H9 (cell line): ENCODE results near the gene LRRK2. TPM values are rescaled to one million over a fixed set of nuclear protein-coding genes. Genes with fewer than 3 reads are reported as not detected.

Source experiments
- DNase-seq: peaks from one replicate; pipeline ENCODE4 v3.0.0-alpha.2; 2017
- H2AFZ ChIP-seq: one replicate; pipeline ENCODE4 v1.6.1; 2013; ENCODE audit warnings: mild to moderate bottlenecking, low read length, control low read depth, moderate library complexity
- H2AK5ac ChIP-seq: 2 replicates; pipeline ENCODE4 v1.6.1; 2013; ENCODE audit warnings: low read length, control low read depth, mixed read lengths; ENCODE audit not compliant: insufficient read length
- H2BK120ac ChIP-seq: one replicate; pipeline ENCODE4 v1.6.1; 2013; ENCODE audit warnings: low read depth, mild to moderate bottlenecking, low read length, control low read depth, inconsistent platforms; ENCODE audit not compliant: poor library complexity, severe bottlenecking
- H2BK12ac ChIP-seq: 2 replicates; pipeline ENCODE4 v1.6.1; 2013; ENCODE audit warnings: low read length, control low read depth, mixed read lengths, low read depth; ENCODE audit not compliant: insufficient read length
- H2BK15ac ChIP-seq: 2 replicates; pipeline ENCODE4 v1.6.1; 2013; ENCODE audit warnings: low read depth, low read length, control low read depth
- H2BK20ac ChIP-seq: one replicate; pipeline ENCODE4 v1.6.1; 2013; ENCODE audit warnings: low read depth, mild to moderate bottlenecking, low read length, control low read depth, inconsistent platforms; ENCODE audit not compliant: poor library complexity, severe bottlenecking
- H2BK5ac ChIP-seq: 2 replicates; pipeline ENCODE4 v1.6.1; 2013; ENCODE audit warnings: low read length, control low read depth, mixed read lengths; ENCODE audit not compliant: insufficient read length
- H3K14ac ChIP-seq: 2 replicates; pipeline ENCODE4 v1.6.1; 2013; ENCODE audit warnings: low read length, control low read depth; ENCODE audit not compliant: insufficient read depth
- H3K18ac ChIP-seq: 2 replicates; pipeline ENCODE4 v1.6.1; 2013; ENCODE audit warnings: low read depth, mild to moderate bottlenecking, mixed read lengths, low read length, control low read depth; ENCODE audit not compliant: insufficient read length
- H3K23ac ChIP-seq: 2 replicates; pipeline ENCODE4 v1.6.1; 2013; ENCODE audit warnings: low read length, control low read depth, mixed read lengths, low read depth; ENCODE audit not compliant: insufficient read length
- H3K23me2 ChIP-seq: 2 replicates; pipeline ENCODE4 v1.6.1; 2013; ENCODE audit warnings: low read depth, mild to moderate bottlenecking, mixed read lengths, low read length, control low read depth; ENCODE audit not compliant: insufficient read length, poor library complexity, severe bottlenecking
- H3K27ac ChIP-seq: 2 replicates; pipeline ENCODE4 v1.5.1; 2013; ENCODE audit warnings: low read length, control low read depth, mixed read lengths, low read depth; ENCODE audit not compliant: insufficient read length
- H3K27me3 ChIP-seq: 2 replicates; pipeline ENCODE4 v1.6.1; 2013; ENCODE audit warnings: low read length, control low read depth, inconsistent platforms; ENCODE audit not compliant: insufficient read depth
- H3K4ac ChIP-seq: 2 replicates; pipeline ENCODE4 v1.6.1; 2013; ENCODE audit warnings: low read depth, mild to moderate bottlenecking, control low read depth, inconsistent platforms, low read length, moderate library complexity
- H3K4me1 ChIP-seq: 2 replicates; pipeline ENCODE4 v1.6.1; 2013; ENCODE audit warnings: low read length, control low read depth, inconsistent platforms; ENCODE audit not compliant: insufficient read depth
- H3K4me2 ChIP-seq: 2 replicates; pipeline ENCODE4 v1.6.1; 2013; ENCODE audit warnings: low read length, control low read depth, mixed read lengths; ENCODE audit not compliant: insufficient read length, insufficient read depth
- H3K56ac ChIP-seq: 2 replicates; pipeline ENCODE4 v1.6.1; 2013; ENCODE audit warnings: low read depth, mild to moderate bottlenecking, mixed read lengths, low read length, control low read depth; ENCODE audit not compliant: insufficient read length
- H3K79me1 ChIP-seq: 2 replicates; pipeline ENCODE4 v1.6.1; 2013; ENCODE audit warnings: low read depth, mild to moderate bottlenecking, moderate library complexity, low read length, control low read depth, inconsistent platforms; ENCODE audit not compliant: insufficient read depth, poor library complexity, severe bottlenecking
- H3K79me2 ChIP-seq: 2 replicates; pipeline ENCODE4 v1.6.1; 2013; ENCODE audit warnings: low read length, control low read depth, inconsistent platforms; ENCODE audit not compliant: insufficient read depth
- H3K9ac ChIP-seq: 2 replicates; pipeline ENCODE4 v1.6.1; 2013; ENCODE audit warnings: low read length, control low read depth, mixed read lengths; ENCODE audit not compliant: insufficient read length; ENCODE audit errors: extremely low read depth
- H3K9me3 ChIP-seq: one replicate; pipeline ENCODE4 v1.6.1; 2013; ENCODE audit warnings: low read depth, low read length, inconsistent platforms; ENCODE audit not compliant: control insufficient read depth
- H3T11ph ChIP-seq: one replicate; pipeline ENCODE4 v1.6.1; 2013; ENCODE audit warnings: mild to moderate bottlenecking, low read length, control low read depth, inconsistent platforms
- H4K20me1 ChIP-seq: one replicate; pipeline ENCODE4 v1.6.1; 2013; ENCODE audit not compliant: control insufficient read depth, insufficient read length, insufficient read depth
- H4K5ac ChIP-seq: 2 replicates; pipeline ENCODE4 v1.6.1; 2013; ENCODE audit warnings: low read depth, mild to moderate bottlenecking, mixed read lengths, low read length, control low read depth; ENCODE audit not compliant: insufficient read length
- H4K8ac ChIP-seq: replicated peaks from 2 replicates; pipeline ENCODE4 v1.6.1; 2013; ENCODE audit warnings: low read length, control low read depth, mixed read lengths, low read depth; ENCODE audit not compliant: insufficient read length
- H4K91ac ChIP-seq: 2 replicates; pipeline ENCODE4 v1.6.1; 2013; ENCODE audit warnings: low read depth, mild to moderate bottlenecking, moderate library complexity, mixed read lengths, low read length, control low read depth; ENCODE audit not compliant: insufficient read length
- H3K27ac Mint-ChIP-seq, 3 experiments: 2 replicates in 2 of 3; 3 replicates in 1 of 3; pipeline ENCODE4 v1.8.0; 2020 to 2021; ENCODE audit warnings: mixed read lengths in 3 of 3, mild to moderate bottlenecking in 1 of 3, moderate library complexity in 1 of 3
- H3K27me3 Mint-ChIP-seq: 2 replicates; pipeline ENCODE4 v1.8.0; 2021; ENCODE audit warnings: low read depth, mild to moderate bottlenecking, moderate library complexity, mixed read lengths
- H3K36me3 Mint-ChIP-seq, 3 experiments: 2 replicates in 2 of 3; 3 replicates in 1 of 3; pipeline ENCODE4 v1.8.0; 2020 to 2021; ENCODE audit warnings: low read depth in 3 of 3, mixed read lengths in 3 of 3; ENCODE audit not compliant: insufficient read depth in 1 of 3
- H3K4me1 Mint-ChIP-seq, 2 experiments: 2 replicates each; pipeline ENCODE4 v1.8.0; 2020; ENCODE audit warnings: mixed read lengths in 2 of 2
- H3K4me3 Mint-ChIP-seq, 2 experiments: 2 replicates in 1 of 2; 3 replicates in 1 of 2; pipeline ENCODE4 v1.8.0; 2020 to 2021; ENCODE audit warnings: mild to moderate bottlenecking in 2 of 2, mixed read lengths in 2 of 2, moderate library complexity in 1 of 2
- H3K9me3 Mint-ChIP-seq, 2 experiments: 2 replicates in 1 of 2; 3 replicates in 1 of 2; pipeline ENCODE4 v1.8.0; 2020; ENCODE audit warnings: mild to moderate bottlenecking in 2 of 2, mixed read lengths in 2 of 2, moderate library complexity in 1 of 2
- CTCF ChIP-seq: fragments of 200-600 bp; sonication (generic); conservative IDR thresholded peaks from 3 replicates; pipeline ENCODE4 v1.8.0; 2021; ENCODE audit warnings: antibody characterized with exemption, mild to moderate bottlenecking
- total RNA-seq: library from RNA; stranded (reverse); gene quantifications from 2 replicates; pipeline ENCODE4 v1.2.1, GENCODE V29; 2021

Gene LRRK2
- total RNA-seq, 1 experiment from 2014 or later = 0.17 TPM

- Histone ChIP-seq H4K91ac (no peak overlapping the region), H3K18ac (no peak overlapping the region), H3K56ac (no peak overlapping the region), H3K79me1 (no peaks in the 10 kb centered on the region), H3K9me3 (no peaks in the 10 kb centered on the region), H3K79me2 (no peaks in the 10 kb centered on the region), H3K27ac (no peak overlapping the region), H3K14ac (no peak overlapping the region), H3K9ac (no peak overlapping the region), H3K4me1 (no peaks in the 10 kb centered on the region), H2BK15ac (no peak overlapping the region), H3K23ac (no peak overlapping the region), H2AK5ac (no peak overlapping the region), H3K27me3 (no peaks in the 10 kb centered on the region), H3K4me2 (no peak overlapping the region), H4K5ac (no peak overlapping the region), H2AFZ (no peak overlapping the region), H2BK20ac (no peak overlapping the region), H3K4ac (no peak overlapping the region), H2BK12ac (no peak overlapping the region), H2BK120ac (no peak overlapping the region), H3K23me2 (no peaks in the 10 kb centered on the region), H4K8ac (no peak overlapping the region), H3T11ph (no peak overlapping the region), H2BK5ac (no peak overlapping the region), H4K20me1 (no peaks in the 10 kb centered on the region)
- no peak overlapping the region for H3K27ac Mint-ChIP-seq
- no peaks in the 10 kb centered on the region for H3K27me3 Mint-ChIP-seq
- 0 out of 7 replicates have a peak, but pooled peaks cover 0 to 4% (median 0%) of the 10 kb centered on the region in 3 experiments for H3K36me3 Mint-ChIP-seq
- H3K4me1 Mint-ChIP-seq = no peaks in the 10 kb centered on the region
- H3K4me3 Mint-ChIP-seq = no peak overlapping the region
- H3K9me3 Mint-ChIP-seq = no peaks in the 10 kb centered on the region
- no peak for TF ChIP-seq CTCF
- DNase-seq = no peak
Measured at GRCh38 chr12:40393026-40393425, 168.2 kb downstream of the LRRK2 start.
